Suprapubic skin (tissue), 4 donors: Measurements from ENCODE around the gene POLR2L. TPM values are rescaled to one million over a fixed set of nuclear protein-coding genes. Genes with fewer than 3 reads are reported as not detected.
A peak's percentile ranks its signal among the peaks of the same experiment; 100 is the strongest.

Source experiments
- DNase-seq, 2 donors: peaks; one replicate each; pipeline ENCODE4 v3.0.0-alpha.2; 2019; ENCODE audit warnings: low spot score in 2 of 2
- H3K27ac ChIP-seq: fragments of 200-600 bp; sonication (generic); one replicate; pipeline ENCODE4 v1.5.1; 2019
- H3K27me3 ChIP-seq: fragments of 200-600 bp; sonication (generic); one replicate; pipeline ENCODE4 v1.5.1; 2019
- H3K36me3 ChIP-seq: fragments of 200-600 bp; sonication (generic); one replicate; pipeline ENCODE4 v1.5.1; 2019
- H3K4me1 ChIP-seq: fragments of 200-600 bp; sonication (generic); one replicate; pipeline ENCODE4 v1.5.1; 2019
- H3K4me3 ChIP-seq: fragments of 200-600 bp; sonication (generic); one replicate; pipeline ENCODE4 v1.5.1; 2019; ENCODE audit warnings: mild to moderate bottlenecking
- H3K9me3 ChIP-seq: fragments of 200-600 bp; sonication (generic); one replicate; pipeline ENCODE4 v1.5.1; 2019
- EP300 ChIP-seq: sonication (generic); formaldehyde crosslinking; IDR thresholded peaks from one replicate; pipeline ENCODE4 v1.6.1; 2017; ENCODE audit warnings: antibody characterized with exemption
- POLR2A ChIP-seq, 2 donors: fragments of 450-650 bp; IDR thresholded peaks; one replicate each; pipeline ENCODE4 v1.6.1; 2017; ENCODE audit warnings: antibody characterized with exemption in 2 of 2, mild to moderate bottlenecking in 2 of 2, moderate library complexity in 2 of 2
- POLR2AphosphoS5 ChIP-seq, 3 donors: sonication (generic); formaldehyde crosslinking; IDR thresholded peaks; one replicate each; pipeline ENCODE4 v1.6.1; 2017; ENCODE audit warnings: antibody characterized with exemption in 3 of 3
- WGBS: methylation state at CpG from one replicate; pipeline ENCODE4 v1.1.5; 2018; 5-methylcytosine and 5-hydroxymethylcytosine counted together
- total RNA-seq, 4 donors: library from RNA; depleted of rRNA; stranded (reverse); fragments of >200 nt; gene quantifications; one replicate each; pipeline ENCODE4 v1.1.0, GENCODE V29; 2016
- TF ChIP-seq, protein P1 (sequence below), 2 donors: fragments of 200-600 bp in 1 of 2; fragments of 450-650 bp in 1 of 2; sonication (generic) in 1 of 2; IDR thresholded peaks; one replicate each; pipeline ENCODE4 v1.5.1; 2016 to 2019; ENCODE audit warnings: antibody characterized with exemption in 2 of 2, mild to moderate bottlenecking in 1 of 2, moderate library complexity in 1 of 2

The POLR2L gene
- total RNA-seq, 4 donors from 2014 or later = 31.1 to 76.4 (median 56.4) TPM

DNA sequence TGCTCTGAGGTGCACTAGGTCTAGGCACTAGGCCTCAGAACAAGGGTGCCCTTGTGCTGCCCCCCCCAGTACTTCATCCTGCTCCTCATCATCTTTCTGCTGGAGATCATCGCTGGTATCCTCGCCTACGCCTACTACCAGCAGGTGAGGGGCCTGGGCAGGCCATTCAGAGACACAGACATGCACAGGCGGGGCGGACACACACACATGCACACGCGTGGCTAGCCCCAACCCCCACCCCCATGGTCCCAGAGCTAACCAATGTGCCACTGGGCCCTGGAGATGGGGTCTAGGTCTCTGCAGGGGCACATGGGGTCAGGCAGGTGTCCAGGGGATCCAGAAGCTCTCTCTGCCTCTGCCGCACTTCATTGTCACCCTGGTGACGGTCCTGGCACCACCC lies 5.6 kb downstream of the POLR2L start:
- no peak overlapping the region for H3K4me3 ChIP-seq
- no peak for TF ChIP-seq POLR2AphosphoS5 (IDR thresholded peaks at IDR 0.05)
- no peak for TF ChIP-seq EP300
- TF ChIP-seq POLR2A (IDR thresholded peaks at IDR 0.05) = no peak
- TF ChIP-seq, protein P1, sequence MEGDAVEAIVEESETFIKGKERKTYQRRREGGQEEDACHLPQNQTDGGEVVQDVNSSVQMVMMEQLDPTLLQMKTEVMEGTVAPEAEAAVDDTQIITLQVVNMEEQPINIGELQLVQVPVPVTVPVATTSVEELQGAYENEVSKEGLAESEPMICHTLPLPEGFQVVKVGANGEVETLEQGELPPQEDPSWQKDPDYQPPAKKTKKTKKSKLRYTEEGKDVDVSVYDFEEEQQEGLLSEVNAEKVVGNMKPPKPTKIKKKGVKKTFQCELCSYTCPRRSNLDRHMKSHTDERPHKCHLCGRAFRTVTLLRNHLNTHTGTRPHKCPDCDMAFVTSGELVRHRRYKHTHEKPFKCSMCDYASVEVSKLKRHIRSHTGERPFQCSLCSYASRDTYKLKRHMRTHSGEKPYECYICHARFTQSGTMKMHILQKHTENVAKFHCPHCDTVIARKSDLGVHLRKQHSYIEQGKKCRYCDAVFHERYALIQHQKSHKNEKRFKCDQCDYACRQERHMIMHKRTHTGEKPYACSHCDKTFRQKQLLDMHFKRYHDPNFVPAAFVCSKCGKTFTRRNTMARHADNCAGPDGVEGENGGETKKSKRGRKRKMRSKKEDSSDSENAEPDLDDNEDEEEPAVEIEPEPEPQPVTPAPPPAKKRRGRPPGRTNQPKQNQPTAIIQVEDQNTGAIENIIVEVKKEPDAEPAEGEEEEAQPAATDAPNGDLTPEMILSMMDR (IDR thresholded peaks at IDR 0.05) = no peak
- no peaks in the 10 kb centered on the region for H3K9me3 ChIP-seq
- H3K27me3 ChIP-seq = no peaks in the 10 kb centered on the region
- peaks cover 68% of the 10 kb centered on the region for H3K4me1 ChIP-seq
- no peak overlapping the region for H3K27ac ChIP-seq
- H3K36me3 ChIP-seq = peaks cover 44% of the 10 kb centered on the region
- DNase-seq = no peak
- WGBS = 91% methylated on average over 8 of the region's 9 CpGs

DNA sequence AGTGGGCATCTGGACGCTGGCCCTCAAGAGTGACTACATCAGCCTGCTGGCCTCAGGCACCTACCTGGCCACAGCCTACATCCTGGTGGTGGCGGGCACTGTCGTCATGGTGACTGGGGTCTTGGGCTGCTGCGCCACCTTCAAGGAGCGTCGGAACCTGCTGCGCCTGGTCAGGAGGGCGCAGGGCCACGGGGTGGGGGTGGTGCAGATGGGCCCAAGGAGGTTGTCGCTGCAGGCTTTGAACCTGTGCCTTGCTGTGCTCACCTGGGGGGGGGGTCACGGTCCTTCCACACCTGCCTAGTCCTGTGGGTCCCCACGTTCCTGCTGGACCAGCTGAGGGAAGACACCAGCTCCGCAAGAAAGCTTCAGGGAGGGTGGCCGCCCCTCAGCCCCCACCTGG lies 6.1 kb downstream of the POLR2L start:
- DNase-seq = no peak
- H3K27me3 ChIP-seq = no peaks in the 10 kb centered on the region
- no peaks in the 10 kb centered on the region for H3K9me3 ChIP-seq
- WGBS = no CpG with 5 or more reads among the region's 14 CpGs
- H3K4me1 ChIP-seq = peaks cover 68% of the 10 kb centered on the region
- TF ChIP-seq POLR2AphosphoS5 (IDR thresholded peaks at IDR 0.05) = no peak
- TF ChIP-seq, protein P1 (IDR thresholded peaks at IDR 0.05) = no peak
- TF ChIP-seq POLR2A (IDR thresholded peaks at IDR 0.05) = no peak
- TF ChIP-seq EP300 = no peak
- no peak overlapping the region for H3K4me3 ChIP-seq
- H3K27ac ChIP-seq = no peak overlapping the region
- H3K36me3 ChIP-seq = peaks cover 44% of the 10 kb centered on the region

DNA sequence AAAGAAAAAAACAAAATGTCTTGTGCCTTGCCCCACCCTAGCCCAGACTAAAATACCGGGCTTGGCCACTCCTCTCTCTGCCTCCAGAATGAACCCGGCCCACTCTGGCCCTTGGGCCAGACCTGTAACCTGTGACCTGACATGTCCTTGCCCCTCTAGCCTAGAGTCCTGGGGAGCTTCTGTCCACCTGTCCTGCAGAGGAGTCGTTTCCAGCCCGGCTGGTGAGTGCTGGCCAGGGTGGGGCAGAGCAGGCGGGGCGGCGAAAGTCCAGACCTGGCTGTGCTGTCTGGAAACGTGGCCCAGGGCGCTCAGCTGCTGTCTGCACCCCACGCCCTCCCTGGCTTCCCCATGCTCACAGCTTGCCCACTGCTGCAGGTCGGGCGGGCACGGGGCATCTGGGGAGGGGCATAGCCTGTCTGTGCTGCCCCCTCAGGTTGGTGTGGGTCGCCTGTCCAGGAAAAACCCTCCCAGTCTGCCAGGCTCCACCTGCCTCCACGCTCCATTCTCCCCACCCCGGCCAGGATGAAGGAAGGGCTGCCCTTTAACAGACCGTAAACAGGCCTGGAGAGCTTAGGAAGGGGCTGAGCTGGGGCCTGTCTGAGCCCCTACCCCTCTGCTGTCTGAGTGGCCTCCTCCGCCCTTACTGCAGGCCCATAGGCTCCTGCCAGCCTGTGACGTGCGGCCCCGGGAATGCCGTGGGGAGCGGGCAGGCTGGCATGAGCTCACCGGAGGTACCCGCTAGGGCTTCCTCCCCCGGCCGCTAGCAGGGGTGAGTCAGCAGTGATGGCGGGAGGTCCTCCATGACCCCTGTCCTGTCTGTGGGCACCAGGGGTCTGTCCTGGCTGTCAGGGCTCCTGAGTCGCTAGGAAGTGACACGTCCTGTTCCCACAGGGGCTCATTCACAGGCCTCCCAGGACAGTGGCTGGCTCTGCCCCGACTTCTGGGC lies 7.7 kb downstream of the POLR2L start:
- Histone ChIP-seq H3K4me3 (peak overlapping the region; percentile 85), H3K4me1 (peaks cover 71% of the 10 kb centered on the region), H3K36me3 (peaks cover 36% of the 10 kb centered on the region), H3K27ac (peak overlapping the region; percentile 94), H3K9me3 (no peaks in the 10 kb centered on the region), H3K27me3 (peaks cover 4% of the 10 kb centered on the region)
- 8% methylated on average over 18 of the region's 31 CpGs for WGBS
- no peak for DNase-seq
- TF ChIP-seq POLR2A (IDR thresholded peaks at IDR 0.05) (no peak), POLR2AphosphoS5 (IDR thresholded peaks at IDR 0.05) (peak in 2 of 3 donors; percentile 16 to 54)

DNA sequence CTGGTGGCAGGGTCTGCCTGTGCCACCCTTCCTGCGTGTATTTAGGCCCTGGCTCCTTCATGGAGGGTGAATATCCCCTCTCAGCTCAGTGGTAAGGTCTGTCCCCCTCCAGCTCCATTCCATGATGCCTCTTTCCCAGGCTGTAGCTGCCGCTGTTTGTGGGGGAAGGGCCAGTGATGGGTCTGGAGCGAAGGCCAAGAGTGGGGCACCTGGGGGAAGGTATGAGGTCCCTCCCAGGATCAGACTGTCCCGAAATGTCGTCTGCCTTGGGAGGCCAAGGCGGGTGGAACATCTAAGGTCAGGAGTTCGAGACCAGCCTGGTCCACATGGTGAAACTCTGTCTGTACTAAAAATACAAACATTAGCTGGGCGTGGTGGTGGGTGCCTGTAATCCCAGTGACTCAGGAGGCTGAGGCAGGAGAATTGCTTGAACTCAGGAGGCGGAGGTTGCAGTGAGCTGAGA lies 8.4 kb downstream of the POLR2L start:
- TF ChIP-seq, protein P1 (IDR thresholded peaks at IDR 0.05) = no peak
- TF ChIP-seq EP300 (no peak), POLR2A (IDR thresholded peaks at IDR 0.05) (no peak), POLR2AphosphoS5 (IDR thresholded peaks at IDR 0.05) (no peak)
- Histone ChIP-seq H3K36me3 (peaks cover 29% of the 10 kb centered on the region), H3K27me3 (peaks cover 6% of the 10 kb centered on the region), H3K27ac (peak overlapping the region; percentile 94), H3K4me3 (peak overlapping the region; percentile 85), H3K4me1 (peaks cover 71% of the 10 kb centered on the region), H3K9me3 (no peaks in the 10 kb centered on the region)
- no peak for DNase-seq
- WGBS = 34% methylated on average over 7 of the region's 9 CpGs

DNA sequence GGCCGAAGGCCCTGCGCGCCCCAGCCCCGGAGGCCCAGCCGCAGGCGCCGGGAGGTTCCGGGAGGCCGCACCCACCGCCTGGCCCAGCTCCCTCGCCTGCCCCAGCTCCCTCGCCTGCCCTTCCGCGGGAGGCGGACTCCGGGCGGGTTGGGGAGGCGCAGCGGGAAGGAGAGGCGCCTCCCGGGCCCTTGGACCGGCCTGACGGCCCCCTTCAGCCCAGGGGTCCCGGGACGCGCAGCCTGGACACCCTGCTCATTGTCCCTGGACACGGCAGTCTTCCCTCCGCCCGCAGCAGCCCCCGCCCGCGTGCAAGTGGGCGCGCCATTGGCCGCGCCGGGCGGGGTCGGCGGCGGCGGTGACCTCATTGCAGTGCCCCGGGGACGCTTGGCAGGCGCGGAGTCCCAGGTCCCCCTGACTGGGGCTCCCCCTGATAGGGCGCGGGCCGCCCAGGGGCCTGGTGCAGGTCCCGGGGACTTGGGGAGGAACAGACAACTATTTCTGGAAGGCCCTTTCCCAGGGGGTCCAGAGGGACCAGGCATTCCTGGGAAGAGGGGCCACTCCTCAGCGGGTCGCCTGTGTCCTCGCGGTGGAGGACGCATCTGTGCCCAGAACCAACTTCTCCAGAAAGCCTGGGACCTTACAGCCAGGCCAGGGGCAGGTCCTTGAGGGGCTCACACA lies 9.1 kb downstream of the POLR2L start:
- H3K27me3 ChIP-seq = peaks cover 6% of the 10 kb centered on the region
- no peaks in the 10 kb centered on the region for H3K9me3 ChIP-seq
- no peak for DNase-seq
- TF ChIP-seq, protein P1 (IDR thresholded peaks at IDR 0.05) = no peak
- TF ChIP-seq POLR2A (IDR thresholded peaks at IDR 0.05) = peak in 1 of 2 donors; percentile 60
- no peak for TF ChIP-seq EP300
- no peak for TF ChIP-seq POLR2AphosphoS5 (IDR thresholded peaks at IDR 0.05)
- WGBS = 0% methylated on average over 6 of the region's 55 CpGs
- H3K36me3 ChIP-seq = peaks cover 22% of the 10 kb centered on the region
- H3K27ac ChIP-seq = peak overlapping the region; percentile 94
- H3K4me1 ChIP-seq = peaks cover 73% of the 10 kb centered on the region
- peak overlapping the region; percentile 85 for H3K4me3 ChIP-seq
